Glutamatergic neuron (in vitro differentiated cells): ENCODE data around the gene DDX6. TPM values are rescaled to one million over a fixed set of nuclear protein-coding genes. Genes with fewer than 3 reads are reported as not detected.
"Not testable (repeated sequence)": the region's sequence is repeated elsewhere in the genome, so short reads cannot be mapped to it uniquely, and the experiment has no call there.

Experiments
- DNase-seq: peaks from one replicate; pipeline ENCODE4 v3.0.0; 2022
- H3K27ac Mint-ChIP-seq: one replicate; pipeline ENCODE4 v1.8.0; 2020; ENCODE audit warnings: mild to moderate bottlenecking, mixed read lengths, inconsistent platforms; ENCODE audit not compliant: unreplicated experiment
- H3K27me3 Mint-ChIP-seq: one replicate; pipeline ENCODE4 v1.8.0; 2020; ENCODE audit warnings: mild to moderate bottlenecking, moderate library complexity, mixed read lengths, inconsistent platforms; ENCODE audit not compliant: unreplicated experiment
- H3K36me3 Mint-ChIP-seq: one replicate; pipeline ENCODE4 v1.8.0; 2020; ENCODE audit warnings: mild to moderate bottlenecking, mixed read lengths, inconsistent platforms; ENCODE audit not compliant: unreplicated experiment
- H3K4me1 Mint-ChIP-seq: one replicate; pipeline ENCODE4 v1.8.0; 2020; ENCODE audit warnings: mild to moderate bottlenecking, low read depth, mixed read lengths, inconsistent platforms; ENCODE audit not compliant: unreplicated experiment
- H3K4me3 Mint-ChIP-seq: one replicate; pipeline ENCODE4 v1.8.0; 2020; ENCODE audit warnings: mild to moderate bottlenecking, mixed read lengths, inconsistent platforms; ENCODE audit not compliant: unreplicated experiment
- H3K9me3 Mint-ChIP-seq: one replicate; pipeline ENCODE4 v1.8.0; 2020; ENCODE audit warnings: mild to moderate bottlenecking, moderate library complexity, mixed read lengths, inconsistent platforms; ENCODE audit not compliant: unreplicated experiment
- CTCF ChIP-seq: fragments of 200-600 bp; sonication (generic); IDR thresholded peaks from one replicate; pipeline ENCODE4 v1.5.0; 2021; ENCODE audit not compliant: partially characterized antibody, unreplicated experiment
- total RNA-seq: library from RNA; stranded (reverse); fragmentation: NEBNext Ultra II Directional; extraction: Animal tissue kit (Norgen Biotek cat#: 25700); gene quantifications from one replicate; pipeline ENCODE4 v1.2.1, GENCODE V29; 2021; ENCODE audit not compliant: unreplicated experiment

DDX6 gene
- total RNA-seq, 1 donor from 2014 or later, result 188 TPM

GRCh38 chr11:118783724-118784495, 7.1 kb downstream of the DDX6 start:
- Mint-ChIP-seq H3K4me1 (peaks cover 4% of the 10 kb centered on the region), H3K36me3 (no peaks in the 10 kb centered on the region), H3K9me3 (no peaks in the 10 kb centered on the region), H3K4me3 (no peak overlapping the region), H3K27me3 (no peaks in the 10 kb centered on the region), H3K27ac (no peak overlapping the region)
- no peak for DNase-seq
- TF ChIP-seq CTCF, result no peak

GRCh38 chr11:118783324-118783723, 7.6 kb downstream of the DDX6 start:
- not testable (repeated sequence) for H3K4me1 Mint-ChIP-seq, H3K27me3 Mint-ChIP-seq, H3K36me3 Mint-ChIP-seq, DNase-seq, H3K4me3 Mint-ChIP-seq, H3K27ac Mint-ChIP-seq, H3K9me3 Mint-ChIP-seq

- DNase-seq, result no peak
- H3K4me3 Mint-ChIP-seq, result no peak overlapping the region
- no peaks in the 10 kb centered on the region for H3K36me3 Mint-ChIP-seq
- no peaks in the 10 kb centered on the region for H3K9me3 Mint-ChIP-seq
- peaks cover 3% of the 10 kb centered on the region for H3K4me1 Mint-ChIP-seq
- TF ChIP-seq CTCF, result no peak
- H3K27ac Mint-ChIP-seq, result no peak overlapping the region
- no peaks in the 10 kb centered on the region for H3K27me3 Mint-ChIP-seq
These were observed 12.1 kb downstream of the DDX6 start for GRCh38 chr11:118778898-118779297.

- H3K4me3 Mint-ChIP-seq, result no peak overlapping the region
- DNase-seq, result no peak
- no peaks in the 10 kb centered on the region for H3K36me3 Mint-ChIP-seq
- H3K27me3 Mint-ChIP-seq, result no peaks in the 10 kb centered on the region
- no peak overlapping the region for H3K27ac Mint-ChIP-seq
- H3K4me1 Mint-ChIP-seq, result peaks cover 5% of the 10 kb centered on the region
- H3K9me3 Mint-ChIP-seq, result peaks cover 2% of the 10 kb centered on the region
- no peak for TF ChIP-seq CTCF
These were observed 16.9 kb downstream of the DDX6 start for GRCh38 chr11:118774032-118774431.

GRCh38 chr11:118771547-118772288, 19.2 kb downstream of the DDX6 start:
- DNase-seq, result no peak
- no peak overlapping the region for H3K4me3 Mint-ChIP-seq
- H3K27ac Mint-ChIP-seq, result no peak overlapping the region
- no peak for TF ChIP-seq CTCF
- H3K9me3 Mint-ChIP-seq, result peaks cover 2% of the 10 kb centered on the region
- H3K4me1 Mint-ChIP-seq, result peaks cover 4% of the 10 kb centered on the region
- H3K27me3 Mint-ChIP-seq, result no peaks in the 10 kb centered on the region
- H3K36me3 Mint-ChIP-seq, result no peaks in the 10 kb centered on the region
